HepG2 (cell line): Measurements from ENCODE around the gene OBP2B. TPM values are rescaled to one million over a fixed set of nuclear protein-coding genes. Genes with fewer than 3 reads are reported as not detected.

Source experiments
- ATAC-seq: fragments of 200-7000 bp; cut with Tn5 transposase; 3 replicates; pipeline ENCODE4 v1.9.1; 2020; ENCODE audit warnings: mild to moderate bottlenecking, moderate library complexity
- BruUV-seq: library from RNA; stranded (reverse); fragments of 400-500 nt; replicated peaks from 2 replicates; lab custom pipeline; 2021; lab: Mats Ljungman, UMichigan
- CTCF ChIA-PET: fragments of 300-600 bp; formaldehyde crosslinking; extraction: SDS; loops from one replicate; lab custom pipeline; 2021; ENCODE audit warnings: low total read pairs, inconsistent platforms, low intra/inter-chr PET ratio; lab: Yijun Ruan, JAX
- POLR2A ChIA-PET: fragments of 350-600 bp; sonication (Branson Sonifier 250); formaldehyde crosslinking; loops from one replicate; lab custom pipeline; 2020; ENCODE audit warnings: antibody characterized with exemption, inconsistent platforms; lab: Yijun Ruan, JAX
- DNase-seq: peaks from one replicate; pipeline ENCODE4 v3.0.0-alpha.2; 2015; ENCODE audit warnings: low spot score
- FAIRE-seq: peaks from 3 replicates; lab custom pipeline; 2011; peaks lifted over from hg19 to GRCh38; lab: Jason Lieb, UNC
- H2AFZ ChIP-seq: one replicate; pipeline ENCODE4 v1.6.1; 2011; ENCODE audit warnings: low read length, inconsistent platforms
- H3K27ac ChIP-seq: fragments of 300-600 bp; 3 replicates; pipeline ENCODE4 v1.8.0; 2011; ENCODE audit warnings: mixed run types, mild to moderate bottlenecking, mixed read lengths, low read length, inconsistent platforms; ENCODE audit not compliant: insufficient read depth; ENCODE audit errors: extremely low read length
- H3K27me3 ChIP-seq, 2 experiments: fragments of 200-600 bp in 1 of 2; 2 replicates in 1 of 2; 3 replicates in 1 of 2; pipeline versions ENCODE4 v1.6.0 to v1.8.0; 2011; ENCODE audit warnings: low read length in 2 of 2, mild to moderate bottlenecking in 2 of 2, moderate library complexity in 2 of 2, inconsistent platforms in 1 of 2; ENCODE audit not compliant: insufficient read depth in 2 of 2, control insufficient read depth in 1 of 2
- H3K36me3 ChIP-seq, 2 experiments: fragments of 200-600 bp in 1 of 2; replicated peaks in 1 of 2; 2 replicates in 1 of 2; 3 replicates in 1 of 2; pipeline versions ENCODE4 v1.5.1 to v1.8.0; 2011; ENCODE audit warnings: low read length in 2 of 2, inconsistent platforms in 1 of 2; ENCODE audit not compliant: insufficient read depth in 2 of 2, control insufficient read depth in 1 of 2
- H3K4me1 ChIP-seq: 2 replicates; pipeline ENCODE4 v1.5.1; 2012; ENCODE audit warnings: low read length, inconsistent platforms; ENCODE audit not compliant: insufficient read depth
- H3K4me2 ChIP-seq: 2 replicates; pipeline ENCODE4 v1.6.0; 2011; ENCODE audit warnings: low read depth, low read length, inconsistent platforms
- H3K4me3 ChIP-seq, 3 experiments: fragments of 200-600 bp in 1 of 3; sonication (generic), shearing (Covaris generic) in 1 of 3; replicated peaks in 1 of 3; 2 replicates each; pipeline ENCODE4 v1.5.1; 2011 to 2016; ENCODE audit warnings: low read length in 3 of 3, inconsistent platforms in 2 of 3, low read depth in 2 of 3, mild to moderate bottlenecking in 2 of 3, control low read depth in 1 of 3, mixed read lengths in 1 of 3; ENCODE audit not compliant: insufficient read depth in 1 of 3
- H3K79me2 ChIP-seq: one replicate; pipeline ENCODE4 v1.6.1; 2011; ENCODE audit warnings: low read length, inconsistent platforms; ENCODE audit not compliant: insufficient read depth
- H3K9ac ChIP-seq: 2 replicates; pipeline ENCODE4 v1.6.0; 2011; ENCODE audit warnings: mild to moderate bottlenecking, low read depth, low read length, inconsistent platforms; ENCODE audit not compliant: insufficient read depth
- H3K9me3 ChIP-seq: 2 replicates; pipeline ENCODE4 v1.5.1; 2012; ENCODE audit warnings: mild to moderate bottlenecking, low read length
- H4K20me1 ChIP-seq: 2 replicates; pipeline ENCODE4 v1.6.0; 2011; ENCODE audit warnings: inconsistent platforms, mild to moderate bottlenecking, low read length, moderate library complexity; ENCODE audit not compliant: insufficient read depth
- ATRX ChIP-seq: sonication (generic); formaldehyde crosslinking; IDR thresholded peaks from 2 replicates; pipeline ENCODE4 v1.4.0; 2020; ENCODE audit warnings: missing genetic modification reagents, borderline replicate concordance
- EED ChIP-seq: sonication (generic); formaldehyde crosslinking; IDR thresholded peaks from 2 replicates; pipeline ENCODE4 v1.5.0; 2020; ENCODE audit warnings: mild to moderate bottlenecking, missing genetic modification reagents
- HDAC1 ChIP-seq: sonication (generic); formaldehyde crosslinking; IDR thresholded peaks from 2 replicates; pipeline ENCODE4 v1.5.1; 2020; ENCODE audit warnings: mild to moderate bottlenecking, missing genetic modification reagents
- HNRNPUL1 ChIP-seq: fragments of 200-400 bp; formaldehyde crosslinking; IDR thresholded peaks from 2 replicates; pipeline ENCODE4 v1.6.1; 2017; ENCODE audit warnings: low read depth, mild to moderate bottlenecking, low read length, moderate library complexity
- MYNN ChIP-seq: sonication (generic); formaldehyde crosslinking; IDR thresholded peaks from 2 replicates; pipeline ENCODE4 v1.4.0; 2020; ENCODE audit warnings: mild to moderate bottlenecking, low read depth, missing genetic modification reagents
- PRMT3 ChIP-seq: sonication (generic); formaldehyde crosslinking; IDR thresholded peaks from 2 replicates; pipeline ENCODE4 v1.8.1; 2022; ENCODE audit warnings: low read depth, mild to moderate bottlenecking, moderate library complexity, missing genetic modification reagents, borderline replicate concordance
- SNRNP70 ChIP-seq: fragments of 200-400 bp; formaldehyde crosslinking; IDR thresholded peaks from 2 replicates; pipeline ENCODE4 v1.6.1; 2017; ENCODE audit warnings: mild to moderate bottlenecking, low read depth, low read length, moderate library complexity
- SRF ChIP-seq: IDR thresholded peaks from 2 replicates; pipeline ENCODE4 v1.6.1; 2011; ENCODE audit warnings: mild to moderate bottlenecking, low read depth, low read length, moderate library complexity
- ZNF230 ChIP-seq: sonication (generic); formaldehyde crosslinking; IDR thresholded peaks from 2 replicates; pipeline ENCODE4 v1.4.0; 2020; ENCODE audit warnings: mild to moderate bottlenecking, missing genetic modification reagents
- ZNF646 ChIP-seq: sonication (generic); formaldehyde crosslinking; IDR thresholded peaks from 2 replicates; pipeline ENCODE4 v1.9.0; 2021; ENCODE audit warnings: mild to moderate bottlenecking, missing genetic modification reagents
- WGBS: methylation state at CpG from one replicate; pipeline ENCODE4 v1.1.6; 2017; ENCODE audit warnings: low lambda C conversion rate; 5-methylcytosine and 5-hydroxymethylcytosine counted together
- in situ Hi-C: cut with HindIII; loops from 2 replicates; pipeline ENCODE4 v1.10.0; 2017; ENCODE audit warnings: low pct_unique_long_range_greater_than_20kb; ENCODE audit not compliant: extremely low pct_ligation_motif_present
- intact Hi-C: fragments of 100-400 bp; cut with micrococcal nuclease; formaldehyde crosslinking; loops from one replicate; pipeline ENCODE4 v1.10.0; 2022; ENCODE audit not compliant: unreplicated experiment
- polyA plus RNA-seq, 8 experiments: library from polyadenylated mRNA; depleted of rRNA in 3 of 8; stranded (reverse) in 7 of 8; unstranded in 1 of 8; fragments of >200 nt; fragmentation: Illumina TruSeq in 4 of 8; extraction: Trizol in 4 of 8; gene quantifications; 2 replicates each; pipeline versions ENCODE4 v1.2.1 to v1.2.3, GENCODE V29; 2011 to 2016; ENCODE audit warnings: low read depth in 4 of 8, missing spikeins in 1 of 8, mixed read lengths in 1 of 8; ENCODE audit not compliant: insufficient read depth in 1 of 8
- total RNA-seq, 5 experiments: library from RNA; depleted of rRNA; stranded (reverse); fragments of >200 nt; fragmentation: Illumina TruSeq; extraction: Trizol; gene quantifications; 2 replicates each; pipeline ENCODE4 v1.2.3, GENCODE V29; 2016; ENCODE audit warnings: low read depth in 1 of 5

Gene OBP2B
- total and polyA plus RNA-seq, 2 of the 13 experiments (the other 11 are each of a cell fraction or from before 2014, with no cell fraction given), result not detected

- 26% methylated on average over 7 of the region's 11 CpGs for WGBS
- FAIRE-seq (no peak), ATAC-seq (no peak; the same call in 2 of the 3 replicates), DNase-seq (no peak)
- Histone ChIP-seq H2AFZ (no peak overlapping the region), H3K9ac (no peak overlapping the region), H3K79me2 (no peaks in the 10 kb centered on the region), H4K20me1 (no peaks in the 10 kb centered on the region), H3K4me1 (peaks cover 9% of the 10 kb centered on the region), H3K27ac (no peak overlapping the region), H3K36me3 (no peaks in the 10 kb centered on the region), H3K4me3 (no peak overlapping the region), H3K9me3 (no peaks in the 10 kb centered on the region), H3K27me3 (peaks cover 6 to 18% of the 10 kb centered on the region in 2 experiments; a peak in 3 of 5 replicates), H3K4me2 (no peak overlapping the region)
- POLR2A ChIA-PET, result no interaction called here
- in situ Hi-C loops (no loop called here), intact Hi-C loops (no loop called here)
- no TSS peak for BruUV-seq
- CTCF ChIA-PET, result no interaction called here
- TF ChIP-seq HDAC1 (CRISPR knock-in tag) (no peak), HNRNPUL1 (no peak), MYNN (CRISPR knock-in tag) (no peak), ZNF646 (no peak), SNRNP70 (no peak), ATRX (CRISPR knock-in tag) (no peak), SRF (no peak), ZNF230 (no peak), EED (CRISPR knock-in tag) (no peak), PRMT3 (CRISPR knock-in tag) (no peak)
These were observed 18.3 kb upstream of the OBP2B start for GRCh38 chr9:133227242-133227860.
